ENCODE data around the gene CENPN.

DNA sequence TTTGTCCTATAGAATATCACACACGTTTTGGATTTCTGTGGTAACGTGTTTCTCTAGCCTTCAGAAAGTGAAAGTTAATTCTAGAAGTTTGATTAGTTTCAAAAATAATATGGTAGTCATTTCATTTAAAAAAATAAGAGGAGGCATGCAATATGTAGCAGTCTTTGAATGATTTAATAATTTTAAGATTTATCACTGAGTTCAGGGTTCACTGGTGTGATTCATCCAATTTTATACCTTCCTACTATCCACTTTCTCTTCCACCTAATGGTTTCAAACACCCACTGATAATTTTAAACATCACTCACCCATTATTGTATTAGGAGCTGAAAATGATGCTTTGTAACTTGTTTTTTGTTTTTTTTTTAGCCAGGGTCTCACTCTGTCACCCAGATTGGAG lies 42.7 kb upstream of the CENPN start:
- TF ChIP-seq, protein P1, sequence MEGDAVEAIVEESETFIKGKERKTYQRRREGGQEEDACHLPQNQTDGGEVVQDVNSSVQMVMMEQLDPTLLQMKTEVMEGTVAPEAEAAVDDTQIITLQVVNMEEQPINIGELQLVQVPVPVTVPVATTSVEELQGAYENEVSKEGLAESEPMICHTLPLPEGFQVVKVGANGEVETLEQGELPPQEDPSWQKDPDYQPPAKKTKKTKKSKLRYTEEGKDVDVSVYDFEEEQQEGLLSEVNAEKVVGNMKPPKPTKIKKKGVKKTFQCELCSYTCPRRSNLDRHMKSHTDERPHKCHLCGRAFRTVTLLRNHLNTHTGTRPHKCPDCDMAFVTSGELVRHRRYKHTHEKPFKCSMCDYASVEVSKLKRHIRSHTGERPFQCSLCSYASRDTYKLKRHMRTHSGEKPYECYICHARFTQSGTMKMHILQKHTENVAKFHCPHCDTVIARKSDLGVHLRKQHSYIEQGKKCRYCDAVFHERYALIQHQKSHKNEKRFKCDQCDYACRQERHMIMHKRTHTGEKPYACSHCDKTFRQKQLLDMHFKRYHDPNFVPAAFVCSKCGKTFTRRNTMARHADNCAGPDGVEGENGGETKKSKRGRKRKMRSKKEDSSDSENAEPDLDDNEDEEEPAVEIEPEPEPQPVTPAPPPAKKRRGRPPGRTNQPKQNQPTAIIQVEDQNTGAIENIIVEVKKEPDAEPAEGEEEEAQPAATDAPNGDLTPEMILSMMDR (IDR thresholded peaks at IDR 0.05), result no peak
- TF ChIP-seq POLR2A (IDR thresholded peaks at IDR 0.05), result no peak

Data from adrenal gland (tissue), 5 donors.